ENCODE measurements around the gene TEDC1. TPM values are rescaled to one million over a fixed set of nuclear protein-coding genes. Genes with fewer than 3 reads are reported as not detected.

TEDC1 gene
- total RNA-seq, 1 donor from 2014 or later, result 31.9 TPM

DNA sequence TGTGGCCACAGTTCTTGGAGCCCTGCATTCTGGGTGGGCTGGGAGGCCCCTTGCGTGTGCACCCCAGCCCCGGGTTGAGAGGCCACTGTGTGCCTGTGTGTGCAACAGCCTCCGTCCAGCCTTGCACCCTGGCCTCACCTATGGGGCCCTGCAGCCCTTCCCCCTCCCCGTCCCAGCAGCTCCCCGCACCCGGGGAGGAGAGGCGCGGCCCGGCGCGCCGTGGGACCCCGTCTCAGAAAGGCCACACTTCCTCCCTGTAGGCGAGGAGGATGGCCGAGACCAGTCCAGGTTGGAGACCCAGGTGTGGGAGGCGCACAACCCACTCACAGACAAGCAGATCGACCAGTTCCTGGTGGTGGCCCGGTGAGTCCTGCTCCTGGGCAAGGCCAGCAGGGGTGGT is 33.0 kb upstream of the TEDC1 start:
- intact Hi-C loops (cut with micrococcal nuclease), result no loop called here

DNA sequence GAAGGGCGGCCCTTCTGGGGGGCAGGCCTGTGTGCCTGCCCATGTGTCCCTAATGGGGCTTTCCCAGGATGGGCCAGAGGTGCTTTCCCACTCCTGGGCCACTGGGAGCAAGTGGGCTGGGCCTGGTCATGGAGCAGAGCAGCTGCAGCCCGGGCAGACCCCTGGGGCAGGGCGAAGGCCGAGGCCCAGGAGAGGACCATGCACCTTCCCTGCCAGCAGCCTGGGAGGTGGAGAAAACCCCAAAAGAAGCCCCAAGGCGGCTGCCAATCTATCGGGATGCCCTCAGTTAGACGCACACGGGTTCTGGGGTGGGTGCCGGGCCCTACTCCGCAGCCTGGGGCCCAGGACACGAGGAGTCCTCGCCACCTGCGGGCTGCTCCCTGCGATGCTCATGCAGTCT is 32.5 kb upstream of the TEDC1 start:
- intact Hi-C loops (cut with micrococcal nuclease), result no loop called here

DNA sequence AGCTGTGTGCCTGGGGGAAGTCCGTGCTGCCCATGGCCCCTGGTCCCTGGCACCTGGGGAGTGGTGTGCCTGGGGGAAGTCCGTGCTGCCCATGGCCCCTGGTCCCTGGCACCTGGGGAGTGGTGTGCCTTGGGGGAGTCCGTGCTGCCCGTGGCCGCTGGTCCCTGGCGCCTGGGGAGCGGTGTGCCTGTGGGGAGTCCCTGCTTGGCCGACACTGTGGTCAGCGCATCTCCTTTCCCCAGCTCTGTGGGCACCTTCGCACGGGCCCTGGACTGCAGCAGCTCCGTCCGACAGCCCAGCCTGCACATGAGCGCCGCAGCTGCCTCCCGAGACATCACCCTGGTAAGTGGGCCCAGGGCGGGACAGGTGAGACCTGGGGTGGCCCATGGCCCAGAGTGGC is 30.9 kb upstream of the TEDC1 start:
- intact Hi-C loops (cut with micrococcal nuclease), result no loop called here

DNA sequence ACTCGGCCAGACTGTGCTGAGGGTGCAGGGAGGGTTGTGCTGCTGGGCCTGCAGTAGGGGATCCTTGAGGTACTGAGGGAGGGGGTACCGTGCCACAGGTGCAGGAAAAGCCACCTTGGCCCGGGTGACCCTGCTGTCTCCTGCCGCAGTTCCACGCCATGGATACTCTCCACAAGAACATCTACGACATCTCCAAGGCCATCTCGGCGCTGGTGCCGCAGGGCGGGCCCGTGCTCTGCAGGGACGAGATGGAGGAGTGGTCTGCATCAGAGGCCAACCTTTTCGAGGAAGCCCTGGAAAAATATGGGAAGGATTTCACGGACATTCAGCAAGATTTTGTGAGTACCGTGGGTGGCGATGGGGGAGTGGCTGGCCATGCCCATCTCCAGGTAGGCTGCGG is 30.4 kb upstream of the TEDC1 start:
- intact Hi-C loops (cut with micrococcal nuclease), result no loop called here

DNA sequence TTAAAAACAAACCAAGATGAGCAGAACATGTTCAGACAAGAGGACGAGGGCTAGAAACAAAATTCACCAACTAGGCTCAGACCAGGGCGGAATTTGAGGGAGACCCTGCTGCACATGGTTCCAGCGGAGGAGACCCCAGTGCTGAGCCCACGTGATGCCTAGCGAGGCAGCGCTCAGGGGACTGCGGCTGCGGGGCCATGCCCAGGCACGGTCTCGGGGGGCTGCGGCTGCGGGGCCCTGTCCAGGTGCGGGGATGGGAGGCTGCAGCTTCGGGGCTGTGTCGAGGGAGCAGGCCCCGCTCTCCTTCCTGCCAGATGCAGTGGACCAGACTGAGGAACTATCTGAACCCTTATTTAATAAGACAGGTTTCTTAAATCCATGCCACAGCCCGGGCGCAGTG is 29.1 kb upstream of the TEDC1 start:
- intact Hi-C loops (cut with micrococcal nuclease), result no loop called here

DNA sequence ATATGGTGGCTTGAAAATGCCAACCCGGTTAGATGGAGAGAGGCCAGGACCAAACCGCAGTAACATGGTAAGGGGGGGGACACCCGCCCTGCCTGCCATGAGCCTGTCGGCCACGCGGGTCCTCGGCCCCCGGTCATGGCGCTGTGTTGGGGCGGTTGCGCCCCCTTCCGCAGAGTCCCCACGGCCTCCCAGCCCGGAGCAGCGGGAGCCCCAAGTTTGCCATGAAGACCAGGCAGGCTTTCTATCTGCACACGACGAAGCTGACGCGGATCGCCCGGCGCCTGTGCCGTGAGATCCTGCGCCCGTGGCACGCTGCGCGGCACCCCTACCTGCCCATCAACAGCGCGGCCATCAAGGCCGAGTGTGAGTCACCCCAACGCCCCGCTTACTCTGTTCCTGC is 26.5 kb upstream of the TEDC1 start:
- intact Hi-C loops (cut with micrococcal nuclease), result no loop called here

DNA sequence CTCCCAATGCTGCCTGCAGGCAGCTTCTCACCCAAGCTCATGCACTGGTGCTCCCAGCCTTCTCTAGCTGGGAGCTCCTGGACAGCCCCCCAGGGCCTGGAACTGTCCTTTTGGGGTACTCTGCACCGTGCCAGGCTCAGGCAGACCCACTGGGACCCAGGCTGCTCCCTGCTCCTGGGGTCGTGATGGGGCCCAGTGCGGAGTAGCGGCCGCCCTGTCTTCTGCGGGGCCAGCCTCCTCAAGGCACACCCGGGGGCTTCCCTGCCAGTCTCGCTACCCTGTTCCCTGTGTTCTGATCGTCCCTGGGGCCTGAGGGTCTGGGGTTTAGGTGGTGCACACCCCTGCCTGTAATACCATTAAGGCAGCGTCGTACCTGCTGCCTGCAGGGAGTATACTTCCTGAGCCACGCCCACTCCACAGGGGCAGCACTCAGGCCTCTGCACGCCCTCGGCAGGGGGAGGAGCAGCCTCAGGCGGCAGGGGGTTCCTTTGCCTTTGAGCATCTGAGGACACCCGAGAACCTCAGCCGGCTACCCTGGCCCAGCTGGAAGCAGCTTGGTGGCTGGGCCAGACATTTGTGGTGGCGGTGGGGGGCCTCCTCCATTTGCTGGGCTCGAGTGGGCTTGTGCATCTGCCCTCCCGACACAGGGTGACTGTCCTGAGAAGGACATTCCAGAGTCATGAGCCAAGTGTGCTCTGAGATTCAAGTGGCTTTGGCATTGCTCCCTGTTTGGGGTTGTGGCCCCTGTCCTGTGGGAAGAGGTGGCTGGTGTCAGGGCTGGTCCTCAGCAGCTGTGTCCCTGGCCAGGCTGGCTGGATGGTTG is 25.6 kb upstream of the TEDC1 start:
- intact Hi-C loops (cut with micrococcal nuclease), result no loop called here

DNA sequence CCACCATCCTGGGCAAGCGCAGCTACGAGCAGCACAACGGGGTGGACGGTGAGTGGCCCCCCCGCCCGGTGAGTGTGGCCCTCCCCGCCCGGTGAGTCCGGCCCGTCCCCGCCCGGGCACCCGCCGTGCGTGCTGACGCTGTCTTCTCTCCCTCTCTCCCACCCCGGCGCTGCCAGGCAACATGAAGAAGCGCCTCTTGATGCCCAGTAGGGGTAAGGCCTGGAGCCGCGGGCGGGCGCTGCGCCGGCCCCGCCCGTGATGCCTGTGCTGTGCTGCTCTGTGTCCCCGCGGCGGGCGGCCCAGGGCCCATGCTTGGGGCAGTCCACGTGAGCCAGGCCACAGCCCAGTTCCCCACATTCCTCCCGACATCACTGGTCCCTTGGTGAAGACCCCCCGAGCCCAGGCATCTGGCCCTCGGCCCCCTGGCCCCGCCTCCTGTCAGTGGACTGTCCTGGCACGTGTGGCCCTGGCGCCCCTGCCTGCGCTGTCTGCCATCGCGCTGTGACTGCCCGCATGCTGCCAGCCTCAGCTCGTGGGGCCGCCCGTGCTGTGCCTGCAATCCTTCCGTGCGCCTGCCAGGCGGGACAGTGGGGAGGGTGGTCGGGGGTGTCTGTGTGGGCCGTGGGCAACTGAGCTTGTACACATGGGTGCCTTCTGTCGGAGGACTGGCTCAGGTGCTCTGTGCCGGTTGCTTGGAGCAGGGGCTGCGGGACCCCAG is 24.4 kb upstream of the TEDC1 start:
- intact Hi-C loops (cut with micrococcal nuclease), result no loop called here

DNA sequence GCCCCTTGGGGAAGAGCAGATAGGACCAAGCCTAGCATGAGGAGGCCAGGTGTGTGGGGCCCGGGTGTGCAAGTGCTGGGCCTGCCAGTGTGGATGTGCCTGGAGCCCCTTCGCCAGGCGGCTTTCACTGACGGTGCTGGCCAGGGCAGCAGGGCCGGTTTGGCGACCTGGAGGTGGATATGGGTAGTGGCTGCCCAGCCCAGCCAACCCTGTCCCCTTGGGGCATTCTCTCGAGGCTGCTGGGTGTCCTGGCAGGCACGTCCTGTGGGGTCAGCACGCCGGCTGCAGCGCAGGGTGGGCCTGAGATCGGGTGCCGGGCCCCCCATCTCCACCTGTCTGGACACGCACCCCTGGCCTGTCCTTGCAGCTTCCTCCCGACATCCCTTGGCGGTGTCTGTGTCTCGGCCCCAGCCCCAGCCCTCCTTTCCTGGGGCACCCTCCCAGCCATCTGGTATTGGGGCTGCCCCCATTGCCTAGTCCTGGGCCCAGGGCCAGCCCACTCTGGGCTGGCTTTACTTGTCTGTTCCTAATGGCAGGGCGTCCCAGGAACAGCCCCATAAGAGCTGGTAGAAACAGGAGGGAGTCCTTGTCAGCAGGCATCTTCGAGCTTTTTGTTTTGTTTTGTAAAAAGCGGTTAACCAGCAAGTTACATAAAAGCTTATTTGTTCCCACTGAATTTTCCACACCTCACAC is 23.7 kb upstream of the TEDC1 start:
- intact Hi-C loops (cut with micrococcal nuclease), result no loop called here

GRCh38 chr14:105467942-105468471 is 23.0 kb upstream of the TEDC1 start:
- intact Hi-C loops (cut with micrococcal nuclease), result no loop called here

- intact Hi-C loops (cut with micrococcal nuclease), result no loop called here
These were observed 22.3 kb upstream of the TEDC1 start for GRCh38 chr14:105468621-105469241.

DNA sequence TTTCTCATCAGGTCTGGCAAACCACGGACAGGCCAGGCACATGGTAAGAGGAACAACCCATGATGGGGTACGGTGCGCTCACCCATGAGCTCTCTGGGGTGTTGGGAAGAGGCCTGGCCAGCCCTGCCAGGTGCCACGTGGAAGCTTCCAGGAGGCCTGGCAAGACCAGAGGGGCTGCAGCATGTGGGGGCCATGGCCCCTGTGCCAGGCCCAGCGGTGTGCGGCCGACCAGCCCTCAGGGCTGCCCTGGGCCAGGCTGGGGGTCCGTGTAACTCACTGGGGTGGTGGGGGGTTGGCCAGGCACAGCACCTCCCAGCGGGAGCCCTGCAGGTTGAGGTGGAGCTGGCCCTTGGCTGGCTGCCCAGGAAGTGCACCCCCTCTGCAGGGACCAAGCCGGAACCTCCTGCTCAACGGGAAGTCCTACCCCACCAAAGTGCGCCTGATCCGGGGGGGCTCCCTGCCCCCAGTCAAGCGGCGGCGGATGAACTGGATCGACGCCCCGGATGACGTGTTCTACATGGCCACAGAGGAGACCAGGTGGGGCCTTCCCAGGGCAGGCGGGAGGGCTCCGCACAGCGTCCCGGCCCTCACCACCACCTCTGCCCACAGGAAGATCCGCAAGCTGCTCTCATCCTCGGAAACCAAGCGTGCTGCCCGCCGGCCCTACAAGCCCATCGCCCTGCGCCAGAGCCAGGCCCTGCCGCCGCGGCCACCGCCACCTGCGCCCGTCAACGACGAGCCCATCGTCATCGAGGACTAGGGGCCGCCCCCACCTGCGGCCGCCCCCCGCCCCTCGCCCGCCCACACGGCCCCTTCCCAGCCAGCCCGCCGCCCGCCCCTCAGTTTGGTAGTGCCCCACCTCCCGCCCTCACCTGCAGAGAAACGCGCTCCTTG is 21.3 kb upstream of the TEDC1 start:
- intact Hi-C loops (cut with micrococcal nuclease), result no loop called here

DNA sequence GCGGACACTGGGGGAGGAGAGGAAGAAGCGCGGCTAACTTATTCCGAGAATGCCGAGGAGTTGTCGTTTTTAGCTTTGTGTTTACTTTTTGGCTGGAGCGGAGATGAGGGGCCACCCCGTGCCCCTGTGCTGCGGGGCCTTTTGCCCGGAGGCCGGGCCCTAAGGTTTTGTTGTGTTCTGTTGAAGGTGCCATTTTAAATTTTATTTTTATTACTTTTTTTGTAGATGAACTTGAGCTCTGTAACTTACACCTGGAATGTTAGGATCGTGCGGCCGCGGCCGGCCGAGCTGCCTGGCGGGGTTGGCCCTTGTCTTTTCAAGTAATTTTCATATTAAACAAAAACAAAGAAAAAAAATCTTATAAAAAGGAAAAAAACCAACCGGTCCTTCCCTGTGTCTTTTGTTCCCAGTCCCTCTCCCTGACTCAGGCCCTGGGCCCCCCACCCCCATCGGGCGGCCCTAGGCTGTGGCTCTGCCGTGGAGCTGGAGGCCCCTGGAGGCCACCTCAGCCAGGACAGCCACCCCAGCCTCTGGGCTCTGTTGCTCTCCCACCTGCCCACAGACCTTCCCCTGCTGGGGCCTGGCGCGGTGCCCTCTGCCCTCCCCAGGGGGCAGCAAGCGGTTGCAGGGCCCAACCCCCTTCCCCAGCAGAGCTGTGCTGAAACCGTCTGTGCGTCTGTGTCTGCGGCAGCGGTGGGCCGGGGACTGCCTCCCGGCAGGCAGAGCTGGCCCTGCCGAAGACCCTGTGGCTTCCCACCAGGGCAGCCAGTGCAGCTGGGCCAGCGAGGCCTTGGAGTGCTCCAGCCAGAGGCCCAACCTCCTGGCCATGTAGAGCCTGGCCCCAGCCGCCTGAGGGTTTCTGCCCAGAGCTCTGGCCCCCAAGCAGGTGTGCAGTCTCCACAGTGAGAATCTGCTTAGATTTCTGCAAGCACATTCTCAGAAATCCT is 20.4 kb upstream of the TEDC1 start:
- intact Hi-C loops (cut with micrococcal nuclease), result no loop called here

DNA sequence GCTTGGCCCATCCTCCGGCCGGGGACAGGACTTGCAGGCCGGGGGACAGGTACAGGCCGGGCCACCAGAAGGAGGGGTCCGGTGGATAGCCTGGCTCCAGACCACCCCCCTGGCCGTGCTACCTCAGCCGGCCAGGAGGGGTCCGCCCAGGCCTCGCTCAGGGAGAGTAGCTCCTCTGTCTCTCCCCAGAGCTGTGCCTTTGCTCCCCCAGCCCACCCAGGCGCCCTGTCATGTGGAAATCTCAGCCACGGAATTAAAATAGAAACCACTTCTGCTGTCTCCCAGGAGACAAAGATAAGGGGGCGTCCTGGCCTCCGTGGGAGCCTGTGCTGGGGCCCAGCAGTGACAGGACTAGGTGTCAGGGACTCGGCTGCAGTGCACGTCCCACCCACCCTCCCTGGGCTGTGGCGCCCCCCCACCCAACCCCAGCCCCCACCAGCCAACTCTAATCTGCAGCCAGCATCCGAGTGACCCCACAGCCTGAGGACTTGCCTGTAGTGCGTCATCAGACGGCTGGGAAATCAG is 19.7 kb upstream of the TEDC1 start:
- intact Hi-C loops (cut with micrococcal nuclease), result no loop called here

- intact Hi-C loops (cut with micrococcal nuclease), result no loop called here
These were observed 19.1 kb upstream of the TEDC1 start for GRCh38 chr14:105471823-105472485.

- intact Hi-C loops (cut with micrococcal nuclease), result no loop called here
These were observed 18.5 kb upstream of the TEDC1 start for GRCh38 chr14:105472486-105472991.

DNA sequence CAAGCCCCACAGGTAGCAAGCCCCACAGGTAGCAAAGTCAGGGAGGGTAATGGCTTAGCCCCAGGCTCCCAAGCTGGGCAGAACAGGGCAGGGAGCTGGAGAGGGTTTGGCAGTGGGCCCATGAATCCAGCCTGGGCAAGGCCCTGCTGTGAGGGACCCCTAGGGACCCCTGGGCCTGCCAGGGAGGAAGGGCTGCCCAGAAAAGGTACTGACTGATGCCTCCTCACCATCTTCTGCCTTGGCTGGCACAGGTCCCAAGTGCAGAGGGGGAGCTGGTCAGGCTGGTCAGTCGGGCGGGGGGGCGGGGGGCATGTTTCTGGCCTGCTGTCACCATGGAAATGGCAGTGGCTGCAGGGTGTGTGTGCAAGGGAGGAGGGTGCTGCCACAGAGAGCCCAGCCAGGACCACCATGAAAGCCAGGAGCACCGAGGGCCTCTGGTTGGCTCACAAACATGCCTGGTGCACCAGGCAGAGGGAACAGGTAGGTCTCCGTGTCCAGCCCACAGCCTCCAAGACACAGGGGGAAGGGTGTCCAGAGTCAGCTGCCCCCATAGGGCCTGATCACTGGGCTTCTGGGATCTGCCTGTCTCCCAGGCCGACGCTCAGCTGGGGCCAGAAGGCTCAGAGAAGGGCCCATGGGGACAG is 17.9 kb upstream of the TEDC1 start:
- intact Hi-C loops (cut with micrococcal nuclease), result no loop called here
